ENCODE results near the gene STK33. TPM values are rescaled to one million over a fixed set of nuclear protein-coding genes. Genes with fewer than 3 reads are reported as not detected.

Gene STK33
- total and polyA plus RNA-seq, 4 donors: 0.10 to 3.8 (median 1.6) TPM

DNA sequence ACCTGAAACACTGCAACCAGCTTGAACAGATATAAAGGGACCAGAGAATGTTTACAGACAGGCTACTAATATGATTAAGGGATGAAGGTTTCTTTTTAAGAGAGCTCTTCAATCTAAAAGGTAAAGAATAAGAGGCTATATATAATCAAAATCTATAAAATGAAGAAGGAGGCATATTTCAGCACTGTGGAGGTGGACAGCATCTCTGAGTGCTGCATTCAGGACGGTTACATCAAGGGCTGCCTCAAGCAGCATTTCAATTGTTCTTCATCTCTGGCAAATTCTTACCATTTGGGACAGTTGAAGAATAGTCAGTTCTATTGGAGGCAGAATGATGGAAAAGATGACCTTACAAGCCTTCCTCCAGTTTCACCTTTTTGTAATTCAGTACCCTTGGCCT is 190.7 kb downstream of the STK33 start:
- ATAC-seq (ENCODE audit: low FRiP score): no peak
- intact Hi-C loops (cut with DNase I): no loop called here
- 11 to 12% methylated on average over 1 of the region's 1 CpG for WGBS, 2 donors

DNA sequence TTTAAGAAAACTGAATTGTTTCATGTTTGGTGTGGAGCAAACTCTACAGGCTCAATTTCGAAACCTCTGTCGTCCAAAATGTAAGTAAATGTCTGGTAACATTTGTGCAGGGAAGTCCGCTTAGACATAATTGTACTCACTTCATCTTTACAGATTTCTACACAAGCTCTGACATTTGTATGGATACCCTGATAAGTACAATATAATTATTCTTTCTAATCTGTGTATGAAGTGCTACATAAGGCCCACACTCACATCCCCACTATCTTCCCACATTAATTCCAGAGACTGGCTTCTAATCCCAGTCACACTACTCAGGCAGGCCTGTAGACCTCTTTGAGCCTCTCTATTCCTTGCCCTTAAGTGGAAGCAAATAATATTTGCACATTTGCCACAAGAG is 201.1 kb downstream of the STK33 start:
- 96% methylated on average over 3 of the region's 3 CpGs for WGBS, 2 donors

More for the DNA sequence above, 190.7 kb downstream of the STK33 start:
- Histone ChIP-seq H3K27ac (ENCODE audit: low read depth in 1 of 2, low read length in 2 of 2) (no peak overlapping the region), H3K4me1 (ENCODE audit: control insufficient read depth in 1 of 2, insufficient read depth in 2 of 2, low read length in 2 of 2) (no peaks in the 10 kb centered on the region), H3K4me3 (ENCODE audit: low read length in 2 of 2) (no peak overlapping the region), H3K27me3 (ENCODE audit: control insufficient read depth in 1 of 2, insufficient read depth in 2 of 2, low read length in 1 of 2) (no peaks in the 10 kb centered on the region), H3K9me3 (ENCODE audit: control insufficient read depth, low read length) (no peaks in the 10 kb centered on the region), H3K36me3 (ENCODE audit: control insufficient read depth in 1 of 2, insufficient read depth in 2 of 2, low read length in 1 of 2) (no peaks in the 10 kb centered on the region)
- DNase-seq: no peak

DNA sequence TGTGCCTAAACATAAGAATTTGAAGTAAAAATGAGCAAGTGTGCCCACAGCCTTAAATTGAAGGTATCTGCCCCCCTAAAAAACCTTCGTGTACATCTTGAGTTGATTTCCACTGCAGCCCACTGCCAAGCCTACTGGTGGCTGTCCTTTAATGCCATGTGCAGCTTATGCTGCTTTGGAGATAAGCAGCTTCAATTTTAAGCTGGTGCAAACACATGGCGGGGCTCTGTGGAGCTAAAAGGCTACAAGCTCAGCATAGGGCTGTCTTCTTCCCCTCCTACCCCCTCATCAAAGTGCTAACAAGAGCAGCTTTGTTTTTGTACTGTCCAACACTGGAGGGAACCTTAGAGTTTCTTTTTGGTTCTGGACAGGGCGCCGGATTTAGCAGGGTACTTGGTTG is 201.9 kb downstream of the STK33 start:
- WGBS, 2 donors: 71 to 80% methylated on average over 4 of the region's 4 CpGs
- Histone ChIP-seq H3K4me1 (ENCODE audit: control insufficient read depth in 1 of 2, insufficient read depth in 2 of 2, low read length in 2 of 2) (no peaks in the 10 kb centered on the region), H3K36me3 (ENCODE audit: control insufficient read depth in 1 of 2, insufficient read depth in 2 of 2, low read length in 1 of 2) (no peaks in the 10 kb centered on the region), H3K27ac (ENCODE audit: low read depth in 1 of 2, low read length in 2 of 2) (no peak overlapping the region), H3K9me3 (ENCODE audit: control insufficient read depth, low read length) (no peaks in the 10 kb centered on the region), H3K4me3 (ENCODE audit: low read length in 2 of 2) (no peak overlapping the region), H3K27me3 (ENCODE audit: control insufficient read depth in 1 of 2, insufficient read depth in 2 of 2, low read length in 1 of 2) (no peaks in the 10 kb centered on the region)
- ATAC-seq (ENCODE audit: low FRiP score): no peak
- intact Hi-C loops (cut with DNase I): no loop called here
- DNase-seq: no peak

More for the DNA sequence above, 201.1 kb downstream of the STK33 start:
- Histone ChIP-seq H3K4me1 (ENCODE audit: control insufficient read depth in 1 of 2, insufficient read depth in 2 of 2, low read length in 2 of 2) (no peaks in the 10 kb centered on the region), H3K36me3 (ENCODE audit: control insufficient read depth in 1 of 2, insufficient read depth in 2 of 2, low read length in 1 of 2) (no peaks in the 10 kb centered on the region), H3K4me3 (ENCODE audit: low read length in 2 of 2) (no peak overlapping the region), H3K27me3 (ENCODE audit: control insufficient read depth in 1 of 2, insufficient read depth in 2 of 2, low read length in 1 of 2) (no peaks in the 10 kb centered on the region), H3K27ac (ENCODE audit: low read depth in 1 of 2, low read length in 2 of 2) (no peak overlapping the region), H3K9me3 (ENCODE audit: control insufficient read depth, low read length) (no peaks in the 10 kb centered on the region)
- ATAC-seq (ENCODE audit: low FRiP score) (no peak), DNase-seq (no peak)
- intact Hi-C loops (cut with DNase I): no loop called here

DNA sequence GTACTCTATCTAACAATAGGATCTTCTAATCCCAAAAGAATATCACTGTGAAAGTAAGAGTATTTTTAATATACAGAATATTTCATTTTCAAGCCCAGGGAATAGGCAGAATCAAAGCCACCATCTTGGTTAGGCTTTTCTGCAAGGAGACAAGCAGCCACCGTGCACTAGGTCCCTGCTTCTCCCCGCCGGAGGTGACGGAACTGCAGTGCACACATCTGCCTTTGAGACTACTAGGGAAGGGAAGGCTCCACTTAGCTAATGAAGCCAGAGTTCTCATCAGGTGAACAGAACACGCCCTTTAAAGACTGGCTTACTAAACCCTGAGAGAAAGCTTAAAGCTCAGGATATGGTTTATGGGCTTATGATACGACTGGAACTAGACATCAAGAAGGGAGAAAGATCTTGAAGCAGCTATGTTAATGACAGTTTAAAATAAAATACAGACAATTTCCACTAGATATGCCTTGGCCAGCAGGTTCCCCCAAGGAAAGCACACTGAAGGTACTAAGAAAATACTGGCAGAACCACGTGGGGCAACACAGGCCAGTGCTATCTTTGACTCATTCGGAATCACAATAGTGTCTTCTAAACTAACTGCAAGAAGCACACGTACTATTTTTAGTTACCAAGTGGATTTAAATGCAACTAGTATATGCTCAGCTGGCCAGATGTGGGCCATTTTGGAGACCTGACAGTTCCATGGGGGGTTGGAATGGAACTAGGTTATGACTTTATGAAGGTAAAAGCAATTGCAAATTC is 203.0 kb downstream of the STK33 start:
- Histone ChIP-seq H3K4me1 (ENCODE audit: control insufficient read depth in 1 of 2, insufficient read depth in 2 of 2, low read length in 2 of 2) (no peaks in the 10 kb centered on the region), H3K4me3 (ENCODE audit: low read length in 2 of 2) (no peak overlapping the region), H3K27me3 (ENCODE audit: control insufficient read depth in 1 of 2, insufficient read depth in 2 of 2, low read length in 1 of 2) (no peaks in the 10 kb centered on the region), H3K9me3 (ENCODE audit: control insufficient read depth, low read length) (no peaks in the 10 kb centered on the region), H3K36me3 (ENCODE audit: control insufficient read depth in 1 of 2, insufficient read depth in 2 of 2, low read length in 1 of 2) (no peaks in the 10 kb centered on the region), H3K27ac (ENCODE audit: low read depth in 1 of 2, low read length in 2 of 2) (no peak overlapping the region)
- no peak for DNase-seq
- WGBS, 2 donors: 94 to 95% methylated on average over 9 of the region's 9 CpGs
- intact Hi-C loops (cut with DNase I): no loop called here
- ATAC-seq (ENCODE audit: low FRiP score): no peak

DNA sequence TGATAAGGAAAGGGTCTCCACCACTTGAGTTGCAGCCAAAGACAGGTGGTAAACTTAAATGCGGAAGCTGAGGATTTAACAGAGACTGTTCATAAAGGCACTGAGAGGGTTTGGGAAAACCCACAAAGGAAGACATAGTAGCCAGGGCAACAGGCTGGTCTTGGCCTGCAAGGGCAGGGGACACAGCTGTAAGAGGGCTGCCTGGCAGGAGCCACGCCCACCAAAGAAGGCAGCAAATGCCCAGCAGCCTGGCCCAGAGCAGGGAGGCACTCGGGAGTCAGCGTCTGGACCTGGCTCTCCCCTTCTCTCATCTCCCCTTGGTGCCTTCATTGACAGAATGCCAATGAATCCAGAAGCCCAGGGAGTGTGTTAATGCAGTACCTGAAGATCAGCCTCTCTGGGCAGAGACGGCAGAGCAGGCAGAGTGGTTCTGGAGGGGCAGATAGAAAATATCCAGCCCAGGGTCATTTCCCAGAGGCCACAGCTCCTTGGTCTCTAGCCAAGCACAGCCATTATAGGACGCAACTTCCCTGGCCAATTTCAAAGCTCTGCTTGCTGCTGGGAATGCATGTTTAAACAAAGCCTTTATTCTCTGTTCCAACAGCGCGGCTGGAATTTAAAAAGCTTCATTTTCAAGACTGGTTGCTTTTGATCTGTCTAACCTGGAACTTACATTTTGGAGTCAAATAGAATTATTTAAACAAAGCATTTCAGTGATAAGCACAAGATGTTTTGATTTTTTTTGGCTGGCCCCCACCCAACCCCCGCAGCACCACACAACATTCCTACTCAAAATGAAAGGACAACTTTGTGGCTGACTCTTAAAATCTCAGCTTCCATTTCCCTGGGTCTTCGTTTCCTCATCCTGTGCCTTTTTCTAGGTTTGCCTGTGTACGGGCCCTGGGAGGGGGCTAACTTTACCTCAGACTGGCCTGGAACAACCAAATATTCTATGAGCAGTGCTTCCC is 204.7 kb downstream of the STK33 start:
- Histone ChIP-seq H3K27ac (ENCODE audit: low read depth in 1 of 2, low read length in 2 of 2) (no peak overlapping the region), H3K36me3 (ENCODE audit: control insufficient read depth in 1 of 2, insufficient read depth in 2 of 2, low read length in 1 of 2) (no peaks in the 10 kb centered on the region), H3K4me3 (ENCODE audit: low read length in 2 of 2) (no peak overlapping the region), H3K4me1 (ENCODE audit: control insufficient read depth in 1 of 2, insufficient read depth in 2 of 2, low read length in 2 of 2) (no peaks in the 10 kb centered on the region), H3K27me3 (ENCODE audit: control insufficient read depth in 1 of 2, insufficient read depth in 2 of 2, low read length in 1 of 2) (no peaks in the 10 kb centered on the region), H3K9me3 (ENCODE audit: control insufficient read depth, low read length) (no peaks in the 10 kb centered on the region)
- ATAC-seq (ENCODE audit: low FRiP score) (peak; percentile 40), DNase-seq (no peak)
- intact Hi-C loops (cut with DNase I): no loop called here
- 20 to 24% methylated on average over 11 of the region's 11 CpGs for WGBS, 2 donors

DNA sequence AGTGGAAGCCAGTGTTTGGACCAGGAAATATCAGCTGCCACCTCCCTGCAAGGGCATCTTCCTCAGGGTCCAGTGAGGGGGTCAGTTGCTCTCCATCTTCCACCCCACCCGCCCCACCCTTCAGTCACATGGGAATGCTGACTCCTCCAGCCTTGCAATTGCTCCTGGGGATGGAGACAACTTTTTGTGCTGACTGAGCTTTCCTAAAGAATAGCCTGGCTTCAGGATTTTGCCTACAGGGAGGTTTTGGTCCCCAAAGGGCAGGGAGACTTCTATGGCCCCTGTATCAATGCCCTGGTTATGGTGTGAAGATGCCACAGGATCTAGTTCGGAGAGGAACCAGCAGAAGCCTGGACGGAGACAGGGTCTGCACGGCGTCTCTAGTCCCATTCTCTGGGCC is 206.3 kb downstream of the STK33 start:
- ATAC-seq (ENCODE audit: low FRiP score) (no peak), DNase-seq (no peak)
- intact Hi-C loops (cut with DNase I): no loop called here
- Histone ChIP-seq H3K4me3 (ENCODE audit: low read length in 2 of 2) (no peak overlapping the region), H3K4me1 (ENCODE audit: control insufficient read depth in 1 of 2, insufficient read depth in 2 of 2, low read length in 2 of 2) (no peaks in the 10 kb centered on the region), H3K27me3 (ENCODE audit: control insufficient read depth in 1 of 2, insufficient read depth in 2 of 2, low read length in 1 of 2) (no peaks in the 10 kb centered on the region), H3K36me3 (ENCODE audit: control insufficient read depth in 1 of 2, insufficient read depth in 2 of 2, low read length in 1 of 2) (no peaks in the 10 kb centered on the region), H3K9me3 (ENCODE audit: control insufficient read depth, low read length) (no peaks in the 10 kb centered on the region), H3K27ac (ENCODE audit: low read depth in 1 of 2, low read length in 2 of 2) (no peak overlapping the region)
- WGBS, 2 donors: 95 to 97% methylated on average over 5 of the region's 5 CpGs

DNA sequence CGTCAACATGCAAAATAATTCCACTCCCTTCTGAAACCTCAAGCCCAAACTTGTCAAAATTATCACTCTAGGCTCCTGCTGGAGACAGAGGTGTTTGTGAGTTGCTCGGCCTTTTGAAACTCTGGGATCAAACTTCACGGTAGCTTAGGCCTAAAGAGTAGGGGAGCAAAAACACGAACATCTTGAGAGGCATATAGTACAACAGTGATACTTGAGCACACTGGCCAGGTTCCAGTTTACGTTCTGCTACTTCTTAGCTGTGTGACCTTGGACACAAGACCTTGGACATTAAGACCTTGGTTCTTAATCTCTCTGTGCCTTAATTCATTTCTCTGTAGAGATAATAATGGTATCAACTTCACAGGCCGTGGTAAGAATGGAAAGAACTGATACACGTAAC is 206.9 kb downstream of the STK33 start:
- 93% methylated on average over 7 of the region's 7 CpGs for WGBS, 2 donors
- Histone ChIP-seq H3K9me3 (ENCODE audit: control insufficient read depth, low read length) (no peaks in the 10 kb centered on the region), H3K27me3 (ENCODE audit: control insufficient read depth in 1 of 2, insufficient read depth in 2 of 2, low read length in 1 of 2) (no peaks in the 10 kb centered on the region), H3K27ac (ENCODE audit: low read depth in 1 of 2, low read length in 2 of 2) (no peak overlapping the region), H3K4me3 (ENCODE audit: low read length in 2 of 2) (no peak overlapping the region), H3K36me3 (ENCODE audit: control insufficient read depth in 1 of 2, insufficient read depth in 2 of 2, low read length in 1 of 2) (no peaks in the 10 kb centered on the region), H3K4me1 (ENCODE audit: control insufficient read depth in 1 of 2, insufficient read depth in 2 of 2, low read length in 2 of 2) (no peaks in the 10 kb centered on the region)
- ATAC-seq (ENCODE audit: low FRiP score) (no peak), DNase-seq (no peak)
- intact Hi-C loops (cut with DNase I): no loop called here

DNA sequence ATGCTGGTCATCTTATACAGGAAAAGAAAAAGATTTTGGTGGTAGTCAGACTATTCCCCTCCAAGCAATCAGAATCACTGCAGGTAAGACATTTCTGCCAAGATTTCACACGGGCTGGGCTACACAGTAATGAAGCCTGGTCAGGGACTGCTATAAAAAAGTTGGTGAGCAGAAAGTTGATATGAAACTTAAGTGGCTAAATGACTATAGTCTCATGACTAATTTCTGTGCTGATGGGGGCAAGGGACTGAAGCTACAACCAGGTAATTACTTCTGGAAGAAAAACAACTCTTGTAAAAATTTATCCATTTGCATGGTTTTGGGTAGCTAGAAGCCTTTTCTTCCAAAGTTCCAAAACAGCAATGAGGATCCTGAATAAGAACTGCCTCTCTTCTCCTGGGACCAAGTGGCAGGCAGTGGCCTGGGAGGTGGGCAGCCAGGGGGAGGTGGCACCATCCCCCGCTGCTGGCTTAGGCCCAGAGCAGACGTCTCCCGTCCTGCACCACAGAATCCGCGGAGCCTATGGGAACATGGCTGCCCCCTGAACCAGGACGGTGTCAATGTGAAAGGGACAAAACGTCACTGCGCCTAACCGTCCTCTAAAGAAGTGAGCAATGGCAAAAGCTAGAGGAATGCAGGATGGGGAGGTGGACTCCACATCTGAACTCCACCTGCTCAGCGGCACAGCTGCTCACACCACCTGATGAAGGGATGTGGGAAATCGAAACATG is 207.7 kb downstream of the STK33 start:
- Histone ChIP-seq H3K4me1 (ENCODE audit: control insufficient read depth in 1 of 2, insufficient read depth in 2 of 2, low read length in 2 of 2) (no peaks in the 10 kb centered on the region), H3K36me3 (ENCODE audit: control insufficient read depth in 1 of 2, insufficient read depth in 2 of 2, low read length in 1 of 2) (no peaks in the 10 kb centered on the region), H3K27ac (ENCODE audit: low read depth in 1 of 2, low read length in 2 of 2) (no peak overlapping the region), H3K9me3 (ENCODE audit: control insufficient read depth, low read length) (no peaks in the 10 kb centered on the region), H3K4me3 (ENCODE audit: low read length in 2 of 2) (no peak overlapping the region), H3K27me3 (ENCODE audit: control insufficient read depth in 1 of 2, insufficient read depth in 2 of 2, low read length in 1 of 2) (no peaks in the 10 kb centered on the region)
- intact Hi-C loops (cut with DNase I): no loop called here
- no peak for DNase-seq
- ATAC-seq (ENCODE audit: low FRiP score): no peak
- 88 to 89% methylated on average over 12 of the region's 12 CpGs for WGBS, 2 donors

Measured in aorta (tissue), 5 donors.